Measurements from ENCODE around the gene OXLD1.

The OXLD1 gene

GRCh38 chr17:81666342-81667191 lies at the start of gene OXLD1, which contains the start of gene CCDC137:
TSS of gene OXLD1 (minus strand) at chr17:81666605. CDS start at chr17:81666577, 28 bp downstream.
TSS of gene CCDC137 (plus strand) at chr17:81666737. CDS start at chr17:81666767, 30 bp downstream.
- DNase-seq (ENCODE audit: low read depth), result peak; percentile 88

- no peak for DNase-seq (ENCODE audit: low read depth)
Measured at GRCh38 chr17:81715107-81715871, 48.9 kb upstream of the OXLD1 start.

DNA sequence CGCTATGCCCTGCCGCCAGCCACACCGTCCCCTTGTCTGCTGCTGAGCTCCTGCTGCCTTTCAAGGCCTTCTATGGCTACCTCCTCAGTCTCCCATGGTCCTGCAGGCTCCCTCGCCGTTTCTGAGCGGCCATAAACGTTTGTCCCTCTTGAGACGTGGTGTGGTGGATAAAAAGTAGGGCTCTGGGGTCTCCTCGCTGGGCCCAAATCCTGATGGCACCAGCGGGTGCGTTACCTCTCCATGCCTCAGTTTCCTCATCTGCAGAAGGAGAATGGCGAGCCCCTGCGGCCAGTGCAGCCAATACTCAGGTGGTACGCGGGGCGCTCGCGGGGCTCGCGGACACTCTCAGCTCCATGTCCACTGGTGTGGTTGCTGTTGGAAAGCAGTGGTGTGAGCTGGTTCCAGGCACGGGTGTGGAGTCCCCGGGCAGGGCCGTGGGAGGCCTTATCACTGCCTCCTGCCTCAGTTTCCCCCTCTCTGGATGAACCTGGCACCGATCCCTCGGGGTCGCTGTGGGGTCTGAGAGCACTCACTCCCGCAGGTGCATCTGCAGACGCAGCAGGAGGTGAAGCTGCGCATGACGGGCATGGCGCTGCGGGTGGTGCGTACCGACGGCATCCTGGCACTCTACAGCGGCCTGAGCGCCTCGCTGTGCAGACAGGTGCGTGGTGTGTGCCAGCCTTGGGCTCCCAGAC lies 48.2 kb upstream of the OXLD1 start:
- no peak for DNase-seq (ENCODE audit: low read depth)

GRCh38 chr17:81713556-81714411 lies 47.4 kb upstream of the OXLD1 start:
- no peak for DNase-seq (ENCODE audit: low read depth)

GRCh38 chr17:81713004-81713555 lies 46.7 kb upstream of the OXLD1 start:
- no peak for DNase-seq (ENCODE audit: low read depth)

DNA sequence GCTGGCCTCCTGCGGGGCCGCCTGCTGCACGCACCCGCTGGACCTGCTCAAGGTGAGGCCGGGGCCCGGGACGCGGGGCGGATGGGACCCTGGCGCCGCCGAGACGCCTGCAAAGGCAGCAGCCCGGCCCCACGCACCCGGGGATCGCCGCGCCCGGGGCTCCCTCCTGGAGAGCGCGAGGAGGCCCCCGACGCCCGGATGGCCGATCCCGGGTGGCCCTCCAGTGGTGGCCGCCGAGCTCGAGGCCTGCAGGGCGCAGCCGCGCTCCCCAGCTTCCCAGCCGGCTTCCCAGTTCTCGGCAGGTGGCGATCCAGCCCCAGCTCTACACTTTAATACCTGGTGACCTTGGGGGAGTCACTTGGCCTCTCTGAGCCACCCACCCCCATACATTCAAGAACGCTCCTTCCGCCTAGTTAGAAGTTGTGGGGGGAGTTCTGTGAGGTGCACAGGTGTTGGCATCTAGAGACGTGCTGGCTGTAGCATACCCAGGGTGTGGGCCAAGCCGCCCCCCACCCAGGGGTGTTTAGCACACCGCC lies 46.1 kb upstream of the OXLD1 start:
- no peak for DNase-seq (ENCODE audit: low read depth)

GRCh38 chr17:81711814-81712467 lies 45.5 kb upstream of the OXLD1 start, which contains the start of gene SLC25A10:
TSS of gene SLC25A10 (plus strand) at chr17:81712284. CDS start at chr17:81712427, 143 bp downstream.
- DNase-seq (ENCODE audit: low read depth), result peak; percentile 32

- DNase-seq (ENCODE audit: low read depth), result no peak
Measured at GRCh38 chr17:81710514-81711308, 44.3 kb upstream of the OXLD1 start.

- DNase-seq (ENCODE audit: low read depth), result no peak
Measured at GRCh38 chr17:81708739-81709185, 42.4 kb upstream of the OXLD1 start.

- no peak for DNase-seq (ENCODE audit: low read depth)
Measured at GRCh38 chr17:81707725-81708646, 41.6 kb upstream of the OXLD1 start.

DNA sequence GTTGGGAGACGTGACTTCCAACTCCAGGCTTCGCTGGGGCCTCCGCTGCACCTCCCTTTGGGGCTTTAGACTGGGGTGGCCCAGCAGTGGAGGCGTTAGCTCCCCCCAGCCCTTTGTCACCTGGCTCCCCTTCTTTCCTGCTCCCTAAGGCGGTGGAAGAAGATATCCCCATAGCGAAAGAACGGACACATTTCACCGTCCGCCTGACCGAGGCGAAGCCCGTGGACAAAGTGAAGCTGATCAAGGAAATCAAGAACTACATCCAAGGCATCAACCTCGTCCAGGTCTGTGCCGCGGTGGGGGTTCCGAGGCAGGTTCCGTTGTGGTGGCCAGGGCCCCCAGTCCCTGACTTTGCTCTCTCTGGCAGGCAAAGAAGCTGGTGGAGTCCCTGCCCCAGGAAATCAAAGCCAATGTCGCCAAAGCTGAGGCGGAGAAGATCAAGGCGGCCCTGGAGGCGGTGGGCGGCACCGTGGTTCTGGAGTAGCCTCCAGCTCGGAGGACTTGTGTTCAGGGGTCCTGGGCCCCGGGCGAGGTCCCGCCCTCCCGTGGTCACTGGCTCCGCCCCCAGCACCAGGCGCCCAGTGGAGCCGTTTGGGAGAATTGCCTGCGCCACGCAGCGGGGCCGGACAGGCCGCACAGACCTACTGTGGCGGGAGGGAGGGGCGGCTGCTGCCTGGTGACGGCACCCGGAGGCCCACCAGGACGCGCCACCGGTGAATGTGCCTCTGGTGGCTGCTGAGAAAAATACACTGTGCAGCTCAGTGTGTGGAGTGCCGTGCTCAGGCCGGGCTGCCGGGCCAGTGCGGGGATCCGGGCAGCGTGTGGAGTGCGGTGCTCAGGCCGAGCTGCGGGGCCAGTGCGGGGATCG lies 40.6 kb upstream of the OXLD1 start:
- DNase-seq (ENCODE audit: low read depth), result no peak

GRCh38 chr17:81706232-81706611 lies 39.8 kb upstream of the OXLD1 start:
- DNase-seq (ENCODE audit: low read depth), result no peak

DNA sequence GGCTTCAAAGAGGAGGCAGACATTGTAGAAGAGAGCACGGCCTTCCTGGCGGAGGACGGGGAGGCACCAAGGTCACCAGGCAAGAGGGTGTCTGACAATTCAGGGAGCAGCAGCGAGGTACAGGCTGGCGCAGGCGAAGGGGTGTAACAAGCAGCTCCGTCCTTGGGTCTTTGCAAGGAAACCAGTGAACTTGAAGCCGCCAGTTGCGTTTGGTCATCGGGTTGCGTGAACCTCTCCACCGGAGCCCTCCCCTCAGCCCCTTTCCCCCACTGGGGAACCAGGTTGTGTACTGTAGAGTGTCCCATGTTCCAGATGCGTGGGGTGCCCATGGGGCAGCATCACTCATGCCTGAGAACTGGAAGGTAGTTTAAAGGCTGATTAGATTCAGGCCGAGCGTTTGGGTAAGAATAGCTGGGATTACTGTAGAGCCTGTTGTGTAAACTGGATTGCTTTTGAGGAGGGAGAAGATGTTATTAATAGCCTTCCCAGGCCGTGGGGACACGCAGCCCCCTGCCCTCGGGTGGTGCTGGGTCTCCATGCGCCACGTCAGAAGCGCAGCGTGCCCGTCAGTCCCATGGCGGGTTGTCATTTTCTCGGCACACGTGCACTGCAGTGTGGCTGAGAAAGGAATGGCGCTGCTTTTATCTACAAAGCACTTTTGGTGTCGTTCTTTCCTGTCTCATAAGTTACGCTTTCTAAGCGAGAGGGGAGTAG lies 39.3 kb upstream of the OXLD1 start:
- no peak for DNase-seq (ENCODE audit: low read depth)

DNA sequence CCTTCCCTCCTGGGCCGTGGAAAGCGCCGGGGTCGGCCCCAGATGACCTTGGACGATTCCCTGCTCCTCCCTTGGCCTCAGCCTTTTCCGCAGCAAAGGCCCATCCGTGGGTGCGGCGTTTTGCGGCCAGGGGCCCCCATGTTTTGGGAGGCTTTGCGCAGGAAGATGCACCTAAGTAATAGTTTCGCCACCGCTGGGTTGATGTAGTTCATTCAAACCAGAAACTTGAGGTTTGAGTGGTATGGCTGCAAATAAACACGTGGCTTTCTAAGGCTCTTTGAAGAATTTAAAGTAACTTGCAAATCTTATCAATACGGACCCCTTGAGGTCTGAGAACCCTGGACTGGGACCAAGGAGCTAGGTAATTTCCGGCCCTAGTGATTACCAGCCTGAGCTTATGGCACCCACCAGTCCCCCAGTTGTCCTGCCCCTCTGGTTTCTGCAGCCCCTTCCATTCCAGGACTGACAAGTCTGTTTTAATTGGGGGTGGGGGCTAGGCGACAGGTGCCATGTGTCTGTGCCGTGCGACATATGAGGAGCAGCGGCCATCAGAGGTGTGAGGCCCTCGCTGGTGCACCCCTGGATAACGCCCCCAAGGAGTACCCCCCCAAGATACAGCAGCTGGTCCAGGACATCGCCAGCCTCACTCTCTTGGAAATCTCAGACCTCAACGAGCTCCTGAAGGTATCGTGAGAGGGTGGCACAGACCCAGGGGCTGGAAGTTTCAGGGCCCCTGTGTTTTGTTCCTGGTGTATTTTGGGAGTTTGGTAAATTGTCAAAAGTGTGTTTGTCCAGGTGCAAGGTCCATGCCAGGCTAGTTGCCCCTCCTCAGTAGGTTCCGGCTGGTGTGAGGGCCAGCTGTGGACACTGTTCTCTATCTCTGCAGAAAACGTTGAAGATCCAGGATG lies 37.6 kb upstream of the OXLD1 start:
- no peak for DNase-seq (ENCODE audit: low read depth)

DNA sequence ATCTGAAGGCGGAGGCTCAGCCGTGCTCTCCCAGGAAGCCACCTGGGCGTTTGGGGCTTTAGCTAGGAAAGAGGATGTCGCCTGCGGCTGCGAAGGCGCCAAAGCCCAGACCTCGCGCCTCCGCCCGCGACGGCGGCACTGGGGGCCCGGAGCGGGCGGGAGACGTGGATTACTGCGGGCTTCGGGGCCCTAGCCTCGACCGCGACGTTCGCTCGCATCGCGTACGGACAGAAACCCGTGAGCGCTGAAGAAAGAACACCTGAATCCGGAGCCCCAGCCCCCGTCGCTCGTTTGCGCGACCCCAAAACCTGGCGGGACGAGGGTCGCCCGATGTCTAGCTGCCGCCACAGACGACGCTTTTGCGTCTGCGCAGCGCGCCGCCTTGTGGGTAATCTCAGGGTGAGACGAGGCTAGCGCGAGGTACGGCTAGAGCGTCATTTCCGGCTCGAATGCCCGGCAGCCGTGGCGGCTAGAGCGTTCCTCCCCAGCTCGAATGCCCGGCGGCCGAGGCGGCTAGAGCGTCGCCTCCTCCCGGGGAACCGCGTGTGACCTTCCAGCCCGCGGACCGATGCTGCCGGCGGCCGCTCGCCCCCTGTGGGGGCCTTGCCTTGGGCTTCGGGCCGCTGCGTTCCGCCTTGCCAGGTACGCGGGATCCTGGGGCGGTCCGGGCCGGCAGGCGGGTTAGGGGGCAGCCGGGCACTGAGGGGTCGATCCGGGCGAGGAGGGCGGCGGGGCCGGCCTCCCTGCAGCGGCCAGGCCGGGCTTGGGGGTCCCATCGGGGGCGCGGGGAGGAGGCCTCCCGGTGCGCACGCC lies 36.7 kb upstream of the OXLD1 start, which contains the start of gene MRPL12:
MRPL12 (plus strand) TSS at position 434 of the 813 bp plus-strand sequence; CDS start at position 569, 135 bp downstream.
- DNase-seq (ENCODE audit: low read depth), result peak; percentile 80

Measured in stimulated activated CD8-positive, alpha-beta memory T cell treated with anti-CD3 and anti-CD28 coated beads, Interleukin-15, amount 100 ng/mL, for 1 hour (primary cell).